AG10803 (cell line): ENCODE results near the gene IL11RA.

Source experiments
- DNase-seq: peaks from one replicate; pipeline ENCODE4 v3.0.0; 2010; ENCODE audit warnings: low read depth
- H3K4me3 ChIP-seq: 2 replicates; pipeline ENCODE4 v1.5.1; 2011; ENCODE audit warnings: mild to moderate bottlenecking, low read length, control low read depth
- CTCF ChIP-seq: conservative IDR thresholded peaks from 2 replicates; pipeline ENCODE4 v1.5.1; 2011; ENCODE audit warnings: mild to moderate bottlenecking, low read length, control low read depth, inconsistent platforms

The IL11RA gene

GRCh38 chr9:34675048-34675714 lies 23.2 kb downstream of the IL11RA start:
- TF ChIP-seq CTCF: peak; percentile 84
- no peak overlapping the region for H3K4me3 ChIP-seq
- peak; percentile 67 for DNase-seq

- H3K4me3 ChIP-seq: no peak overlapping the region
- no peak for TF ChIP-seq CTCF
- DNase-seq: peak; percentile 28
Measured at GRCh38 chr9:34675869-34676268, 23.9 kb downstream of the IL11RA start.

- no peak for DNase-seq
- H3K4me3 ChIP-seq: no peak overlapping the region
- no peak for TF ChIP-seq CTCF
Measured at GRCh38 chr9:34684145-34684544, 32.2 kb downstream of the IL11RA start.

GRCh38 chr9:34684816-34685215 lies 32.8 kb downstream of the IL11RA start:
- no peak for TF ChIP-seq CTCF
- DNase-seq: no peak
- H3K4me3 ChIP-seq: no peak overlapping the region

- no peak for TF ChIP-seq CTCF
- DNase-seq: peak; percentile 80
- no peak overlapping the region for H3K4me3 ChIP-seq
Measured at GRCh38 chr9:34685591-34685990, 33.6 kb downstream of the IL11RA start.

- peak; percentile 80 for DNase-seq
- no peak for TF ChIP-seq CTCF
- H3K4me3 ChIP-seq: no peak overlapping the region
Measured at GRCh38 chr9:34686231-34686630, 34.2 kb downstream of the IL11RA start.

- no peak overlapping the region for H3K4me3 ChIP-seq
- no peak for DNase-seq
- TF ChIP-seq CTCF: no peak
Measured at GRCh38 chr9:34686732-34687131, 34.7 kb downstream of the IL11RA start.
